GM19395 (cell line): ENCODE data around the gene ZNF750.
"Not testable (repeated sequence)": the region's sequence is repeated elsewhere in the genome, so short reads cannot be mapped to it uniquely, and the experiment has no call there.

Source experiments
- ATAC-seq: cut with Tn5 transposase; IDR thresholded peaks from one replicate; pipeline ENCODE4 v1.9.1; 2021; ENCODE audit warnings: mild to moderate bottlenecking, moderate library complexity; ENCODE audit not compliant: unreplicated experiment

ZNF750 gene

DNA sequence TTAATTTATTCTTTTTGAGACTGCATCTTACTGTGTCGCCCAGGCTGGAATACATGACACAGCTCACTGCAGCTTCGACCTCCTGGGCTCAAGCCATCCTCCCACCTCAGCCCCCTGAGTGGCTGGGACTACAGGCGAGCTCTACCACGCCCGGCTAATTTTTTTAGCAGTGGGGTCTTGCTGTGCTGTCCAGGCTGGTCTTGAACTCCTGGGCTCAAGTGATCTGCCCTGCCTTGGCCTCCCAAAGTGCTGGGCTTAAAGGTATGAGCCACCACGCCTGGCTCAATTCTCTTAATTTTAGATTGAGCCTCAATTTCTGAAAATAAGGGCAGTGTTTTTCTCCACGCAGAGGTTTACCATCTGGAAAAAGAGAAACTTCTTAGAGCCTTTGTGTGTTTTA is 41.1 kb downstream of the ZNF750 start:
- no peak for ATAC-seq

DNA sequence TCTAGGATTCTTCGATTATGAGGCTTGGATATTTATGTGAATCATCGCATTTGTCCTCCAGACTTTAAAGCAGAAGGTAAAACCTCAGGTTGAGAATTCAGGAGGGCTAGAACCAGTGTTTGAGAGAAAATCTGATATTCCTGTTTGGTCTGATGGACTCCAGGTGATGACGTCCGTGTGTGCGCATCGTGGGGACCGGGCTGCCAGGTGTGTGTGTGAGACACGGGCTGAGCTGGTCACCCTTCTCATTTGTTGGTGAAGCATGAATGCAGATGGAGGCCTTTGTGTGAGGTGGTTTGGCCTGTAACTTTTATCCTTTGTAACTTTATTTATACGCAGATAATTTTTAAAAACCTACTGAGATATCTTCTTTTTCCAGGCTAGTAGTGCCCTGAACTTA is 42.8 kb downstream of the ZNF750 start:
- ATAC-seq: no peak

DNA sequence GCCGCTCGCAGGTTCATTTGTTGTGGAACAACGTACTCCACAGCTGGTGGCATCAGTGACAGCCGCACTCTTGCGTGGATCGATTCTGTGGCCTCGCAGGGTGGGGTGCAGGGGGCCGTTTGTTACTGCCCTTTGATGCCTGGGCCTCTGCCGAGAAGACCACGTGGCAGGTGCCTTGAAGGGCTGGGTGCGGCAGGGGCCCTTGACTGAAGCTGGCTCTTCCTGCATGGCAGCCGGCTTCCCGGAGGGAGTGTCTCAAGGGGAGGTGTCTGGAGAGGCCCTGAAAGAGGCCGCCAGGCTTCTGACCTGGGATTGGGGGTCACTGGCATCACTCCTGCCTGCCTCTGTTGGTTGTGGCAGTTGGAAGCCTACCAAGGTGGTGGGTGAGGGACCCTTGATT is 44.2 kb downstream of the ZNF750 start:
- no peak for ATAC-seq

GRCh38 chr17:82794781-82795482 is 44.9 kb downstream of the ZNF750 start:
- ATAC-seq: no peak

GRCh38 chr17:82793974-82794630 is 45.7 kb downstream of the ZNF750 start:
- ATAC-seq: no peak

GRCh38 chr17:82791532-82791931 is 48.3 kb downstream of the ZNF750 start:
- no peak for ATAC-seq

DNA sequence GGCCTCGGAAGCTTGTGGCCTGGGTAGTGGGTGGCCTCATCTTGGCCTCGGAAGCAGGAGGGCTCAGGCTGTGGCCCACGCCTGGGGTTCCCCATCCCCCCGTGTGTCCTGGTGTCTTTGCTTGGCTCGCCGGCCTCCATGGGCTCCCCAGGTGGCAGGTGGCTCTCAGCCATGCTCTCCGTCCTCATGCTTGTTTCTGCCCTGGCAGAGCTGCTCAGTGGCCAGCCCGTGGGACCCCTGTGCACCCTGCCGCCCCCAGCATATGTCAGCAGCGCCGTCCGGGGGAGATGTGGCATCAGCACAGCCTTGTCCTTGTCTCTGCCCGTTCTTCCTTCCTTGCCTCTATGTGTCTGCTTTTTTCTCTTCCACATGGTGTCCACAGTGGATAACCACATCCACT is 49.4 kb downstream of the ZNF750 start:
- ATAC-seq: no peak

DNA sequence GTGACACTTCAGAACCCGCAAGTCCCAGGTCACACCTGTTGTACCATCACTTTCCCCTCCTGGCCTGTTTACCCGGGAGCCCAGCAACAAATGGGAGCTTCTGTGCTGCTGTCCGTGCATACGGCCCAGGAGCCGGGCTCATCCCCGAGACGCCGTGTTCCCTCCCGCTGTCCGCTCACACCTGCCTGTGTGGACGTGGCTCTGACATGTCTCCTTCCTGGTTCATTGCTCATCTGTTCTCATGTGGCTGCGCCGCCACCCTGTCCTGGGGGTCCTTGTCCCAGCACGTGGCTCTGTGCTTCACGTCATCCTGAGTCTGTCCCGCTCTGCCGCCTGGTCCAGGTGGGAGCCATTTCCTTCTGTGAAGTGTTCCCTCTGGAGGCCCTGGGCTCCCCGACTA is 50.0 kb downstream of the ZNF750 start:
- no peak for ATAC-seq

- ATAC-seq: no peak
These were observed 50.7 kb downstream of the ZNF750 start for GRCh38 chr17:82789051-82789592.

DNA sequence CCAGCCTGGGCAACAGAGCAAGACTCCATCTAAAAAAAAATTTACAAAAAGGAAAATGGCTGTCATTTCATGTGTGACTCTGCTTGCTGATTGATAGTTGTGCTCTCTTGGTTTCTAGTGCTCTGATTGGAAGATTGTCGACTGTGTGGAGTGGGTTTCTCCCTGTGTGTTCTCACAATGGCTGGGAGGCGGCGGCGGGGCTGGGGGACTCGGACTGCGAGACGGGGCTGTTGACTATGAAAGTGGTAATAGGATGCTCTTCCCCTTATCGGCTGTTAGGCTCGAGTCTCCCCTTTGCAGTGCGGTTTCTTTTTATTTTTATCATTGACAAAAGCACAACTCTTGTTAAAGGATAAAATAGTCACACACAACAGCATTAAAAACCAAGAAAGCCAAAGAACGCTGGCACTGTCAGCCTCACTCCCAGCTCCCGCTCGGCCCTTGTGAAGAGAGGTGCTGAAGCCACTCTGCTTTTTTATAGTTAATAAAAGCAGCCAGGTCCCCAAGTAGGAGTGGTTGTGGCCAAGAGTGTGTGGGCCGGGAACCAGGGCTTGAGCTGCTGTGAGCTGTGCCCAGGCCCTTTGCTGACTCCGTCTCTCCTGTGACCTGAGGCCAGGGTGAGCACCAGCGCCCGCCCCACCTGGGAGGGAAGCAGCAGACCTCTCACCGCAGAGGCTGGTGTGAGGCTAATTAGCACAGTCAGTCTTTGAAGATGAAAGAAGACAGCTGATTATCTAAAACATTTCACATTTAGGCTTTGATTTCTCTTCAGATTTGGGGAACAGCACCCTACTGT is 51.4 kb downstream of the ZNF750 start:
- no peak for ATAC-seq

GRCh38 chr17:82787081-82787848 is 52.6 kb downstream of the ZNF750 start:
- ATAC-seq: no peak

DNA sequence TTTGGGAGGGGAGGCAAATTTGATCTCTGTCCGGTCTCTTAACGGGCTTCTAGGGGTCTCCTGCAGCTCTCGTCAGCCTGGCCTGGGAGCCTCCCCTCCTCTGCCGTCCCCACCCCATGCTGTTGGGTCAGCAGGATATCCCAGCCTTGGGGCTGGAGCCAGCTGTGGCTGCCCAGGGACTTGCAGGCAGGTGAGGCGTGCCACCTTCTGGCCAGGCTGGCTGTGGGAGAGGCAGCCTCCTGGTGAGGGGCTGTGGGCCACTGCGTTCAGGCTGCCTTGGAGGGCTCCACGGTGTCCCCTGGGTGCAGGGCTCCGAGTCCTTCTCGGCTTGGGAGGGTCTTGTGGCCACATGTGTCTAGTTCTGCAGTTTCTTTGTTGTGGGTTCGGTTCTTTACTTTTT is 53.4 kb downstream of the ZNF750 start:
- no peak for ATAC-seq

- ATAC-seq: not testable (repeated sequence)
These were observed 54.2 kb downstream of the ZNF750 start for GRCh38 chr17:82785581-82785980.

GRCh38 chr17:82783498-82783897 is 56.3 kb downstream of the ZNF750 start:
- ATAC-seq: no peak

DNA sequence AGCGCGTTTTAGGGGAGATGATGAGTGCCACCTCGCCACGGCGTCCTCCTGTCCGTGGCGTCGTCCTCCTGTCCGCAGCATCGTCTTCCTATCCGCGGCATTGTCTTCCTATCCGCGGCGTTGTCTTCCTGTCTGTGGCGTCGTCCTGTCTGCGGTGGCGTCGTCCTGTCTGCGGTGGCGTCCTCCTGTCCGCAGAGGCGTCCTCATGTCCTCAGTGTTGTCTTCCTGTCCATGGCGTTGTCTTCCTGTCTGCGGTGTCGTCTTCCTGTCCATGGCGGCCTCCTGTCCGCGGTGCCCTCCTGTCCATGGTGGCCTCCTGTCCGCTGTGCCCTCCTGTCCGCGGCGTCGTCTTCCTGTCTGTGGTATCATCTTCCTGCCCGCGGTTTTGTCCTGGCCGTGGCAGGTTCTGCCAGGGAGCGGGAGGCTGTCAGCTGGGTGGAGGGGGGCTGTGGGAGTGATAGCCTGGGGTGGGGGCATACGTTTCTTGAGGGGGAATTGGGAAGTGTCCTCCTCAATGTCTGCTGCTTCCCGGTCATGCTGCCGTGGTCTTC is 57.1 kb downstream of the ZNF750 start:
- ATAC-seq: no peak

- ATAC-seq: no peak
These were observed 57.9 kb downstream of the ZNF750 start for GRCh38 chr17:82781894-82782274.

DNA sequence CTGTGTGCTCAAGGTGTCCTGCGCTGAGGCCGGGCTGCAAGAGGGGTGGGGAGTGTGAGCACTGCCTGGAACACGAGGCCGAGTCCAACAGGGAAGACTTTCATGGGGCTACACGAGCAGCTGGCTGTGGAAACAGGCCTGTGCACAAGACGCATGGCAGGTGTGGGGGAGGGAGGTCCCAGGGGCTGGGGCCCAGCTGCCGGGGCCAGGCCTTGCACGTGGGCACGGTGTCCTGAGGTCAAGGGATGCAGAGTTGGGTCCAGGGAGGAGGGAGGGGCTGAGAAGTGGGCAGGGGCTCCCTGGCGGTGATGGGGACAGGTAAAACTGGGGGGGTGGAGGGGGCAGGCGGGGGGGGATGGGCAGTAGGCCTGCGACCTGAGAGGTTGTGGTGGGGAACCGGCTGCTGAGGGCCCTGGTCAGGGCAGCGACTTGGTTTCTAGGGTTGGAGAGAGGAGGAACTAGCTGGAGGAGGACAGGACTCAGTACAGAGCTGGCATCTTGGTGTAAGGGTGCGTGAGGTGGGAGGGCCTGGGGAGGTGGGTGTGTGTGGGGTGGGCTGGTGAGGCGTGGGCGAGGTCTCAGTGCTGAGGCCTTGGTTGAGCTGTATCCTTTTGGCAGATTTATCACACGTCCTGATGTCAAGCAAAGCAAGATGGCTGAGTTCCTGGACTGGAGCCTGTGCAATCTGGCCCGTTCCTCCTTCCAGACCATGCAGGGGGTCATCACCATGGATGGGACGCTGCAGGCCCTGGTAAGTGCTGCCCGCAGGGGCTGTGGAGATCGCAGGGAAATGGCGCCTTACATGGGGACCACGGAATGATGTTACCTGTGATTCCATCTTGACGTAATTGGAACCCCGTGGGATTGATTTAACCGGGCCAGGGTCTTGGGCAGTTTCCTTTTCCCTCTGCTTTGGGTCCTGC is 58.6 kb downstream of the ZNF750 start:
- no peak for ATAC-seq

DNA sequence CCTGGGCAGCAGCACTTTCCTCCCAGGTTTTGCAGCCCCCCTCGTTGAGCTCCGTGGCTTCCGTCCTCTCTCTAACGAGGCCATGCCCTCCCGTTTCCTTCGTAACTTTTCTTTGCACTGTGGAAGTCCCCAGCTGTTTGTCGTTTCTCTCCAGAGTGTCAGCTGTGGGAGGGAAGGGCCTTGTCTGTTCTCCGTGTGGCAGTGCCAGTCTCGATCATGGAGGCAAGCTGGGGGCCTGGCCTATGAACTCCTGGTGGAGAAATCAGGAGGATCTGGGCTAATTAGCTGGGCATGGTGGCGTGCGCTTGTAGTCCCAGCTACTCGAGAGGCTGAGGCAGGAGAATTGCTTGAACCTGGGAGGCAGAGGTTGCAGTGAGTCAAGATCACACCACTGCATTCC is 59.6 kb downstream of the ZNF750 start:
- ATAC-seq: no peak

- no peak for ATAC-seq
These were observed 60.3 kb downstream of the ZNF750 start for GRCh38 chr17:82779541-82779940.
